ENCODE measurements around the gene PLA2G2C.

GRCh38 chr1:20120796-20121195 lies 65.5 kb downstream of the PLA2G2C start:
- TF ChIP-seq CTCF (IDR thresholded peaks at IDR 0.05; ENCODE audit: low read depth, low read length) (no peak), EZH2phosphoT487 (IDR thresholded peaks at IDR 0.05; ENCODE audit: low read depth) (no peak)
